Activated CD4-positive, alpha-beta T cell treated with anti-CD3 and anti-CD28 coated beads, Interleukin-2, amount 50 U/mL, for 16 hours (primary cell): ENCODE data around the gene PRELID3B.

Experiments used
- DNase-seq: peaks from one replicate; pipeline ENCODE4 v3.0.0-alpha.2; 2020

PRELID3B gene

GRCh38 chr20:59042151-59042795, at the start of gene PRELID3B:
Gene PRELID3B (minus strand): TSS chr20:59042786. CDS start chr20:59042730, 56 bp downstream.
- no peak for DNase-seq

DNA sequence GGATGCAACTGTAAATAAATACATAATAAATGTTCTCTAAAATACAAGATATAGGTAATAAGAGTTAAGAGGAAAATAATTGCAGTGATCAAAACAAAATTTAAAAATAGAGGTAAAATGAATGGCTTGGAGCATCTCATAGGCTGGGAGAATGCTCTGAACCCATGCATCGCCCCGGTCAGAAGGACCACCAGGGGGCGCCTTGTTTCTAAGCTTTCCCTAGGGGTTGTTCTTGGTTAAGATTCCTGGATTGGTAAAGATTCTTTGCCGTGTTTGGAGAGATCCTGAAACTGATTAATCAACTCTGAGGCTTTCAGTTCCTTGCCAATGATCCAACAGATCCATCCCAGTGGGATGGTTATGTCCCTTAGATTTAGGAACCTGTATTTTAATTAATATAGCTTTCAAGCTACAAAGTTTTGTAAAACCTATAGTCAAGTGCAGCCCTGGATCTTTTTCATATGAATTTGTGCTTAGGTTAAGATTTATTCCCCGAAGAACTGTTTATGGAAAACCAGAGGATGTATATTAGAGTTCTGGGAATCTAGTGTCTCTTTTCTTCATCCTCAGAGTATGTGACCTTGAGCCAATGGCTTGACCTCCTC, 45.3 kb upstream of the PRELID3B start:
- DNase-seq: peak; percentile 78

DNA sequence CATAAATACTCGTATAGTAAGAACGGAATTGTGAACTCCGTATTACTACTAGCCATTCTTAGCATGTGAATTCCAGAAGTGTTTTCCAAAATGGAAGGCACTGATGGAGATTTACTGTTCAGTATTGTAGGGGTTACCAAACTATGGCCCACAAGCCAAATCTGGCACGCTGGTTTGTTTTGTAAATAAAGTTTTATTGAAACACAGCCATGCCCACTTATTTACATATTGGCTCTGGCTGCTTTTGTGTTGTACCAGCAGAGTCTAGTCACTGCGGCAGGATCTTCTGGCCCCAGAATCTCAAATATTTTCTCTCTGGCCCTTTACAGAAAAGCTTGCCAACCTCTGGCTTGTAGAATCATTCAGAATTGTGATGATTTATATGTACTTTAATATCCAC, 44.3 kb upstream of the PRELID3B start:
- no peak for DNase-seq

DNA sequence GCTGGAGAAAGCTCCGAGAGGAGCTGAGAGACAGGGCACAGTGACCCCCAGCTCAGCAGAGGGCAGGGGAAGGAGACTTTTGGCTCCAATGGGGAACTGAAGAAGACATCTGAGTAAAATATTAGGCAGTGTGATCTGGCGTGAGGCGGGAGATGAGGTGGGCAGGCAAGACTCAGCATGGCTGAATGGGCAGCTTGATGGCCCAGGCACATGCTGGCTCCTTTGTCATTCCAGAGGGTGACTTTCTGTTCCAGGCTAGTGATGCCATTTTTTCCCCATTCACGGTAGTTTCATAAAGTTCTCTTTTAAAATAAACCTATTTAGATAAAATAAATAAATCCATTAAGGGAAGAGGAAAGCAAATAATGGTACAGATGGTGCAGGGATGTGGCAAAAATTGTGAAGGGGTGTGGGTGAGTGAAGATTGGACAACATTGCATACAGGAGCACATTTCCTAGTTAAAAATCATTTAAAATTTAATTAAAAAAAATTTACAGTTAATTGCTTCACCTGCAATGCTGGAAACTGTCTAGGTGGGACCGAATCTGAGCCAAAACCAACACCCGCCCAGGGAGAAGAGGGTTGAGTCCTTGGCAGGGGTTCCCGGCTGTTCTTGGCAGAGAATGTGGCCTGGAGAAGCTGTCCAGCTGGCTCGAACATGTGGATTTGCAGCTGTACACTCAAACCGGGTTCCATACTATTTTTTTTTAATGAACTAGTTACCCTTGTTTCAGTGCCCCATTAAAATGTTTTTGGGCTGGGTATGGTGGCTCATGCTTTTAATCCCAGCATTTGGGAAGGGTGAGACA, 41.7 kb upstream of the PRELID3B start:
- DNase-seq: no peak

GRCh38 chr20:59082981-59083380, 40.4 kb upstream of the PRELID3B start:
- no peak for DNase-seq

GRCh38 chr20:59082077-59082740, 39.6 kb upstream of the PRELID3B start:
- no peak for DNase-seq

GRCh38 chr20:59081036-59081435, 38.5 kb upstream of the PRELID3B start:
- no peak for DNase-seq

GRCh38 chr20:59078231-59078630, 35.6 kb upstream of the PRELID3B start:
- peak; percentile 15 for DNase-seq

GRCh38 chr20:59077705-59078104, 35.1 kb upstream of the PRELID3B start:
- no peak for DNase-seq

- peak; percentile 40 for DNase-seq
Measured at GRCh38 chr20:59075934-59076508, 33.4 kb upstream of the PRELID3B start.

DNA sequence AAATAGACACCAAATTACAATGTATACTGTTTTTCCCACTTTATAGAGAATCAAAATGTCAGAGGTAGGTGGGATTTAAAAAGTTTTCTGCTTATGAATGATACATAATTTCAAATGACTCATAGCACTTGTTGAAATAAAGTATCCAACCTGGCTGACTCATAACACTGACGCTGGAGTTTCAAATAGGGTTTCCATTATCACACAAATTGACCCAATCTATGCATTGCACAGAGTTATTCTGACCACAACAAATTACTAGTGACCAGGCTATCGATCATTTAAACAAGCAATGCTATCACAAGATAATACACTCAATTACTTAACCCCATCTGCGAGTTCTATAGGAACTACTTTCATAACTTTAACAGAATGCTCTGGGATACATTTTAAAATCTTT, 31.9 kb upstream of the PRELID3B start:
- peak; percentile 70 for DNase-seq

DNA sequence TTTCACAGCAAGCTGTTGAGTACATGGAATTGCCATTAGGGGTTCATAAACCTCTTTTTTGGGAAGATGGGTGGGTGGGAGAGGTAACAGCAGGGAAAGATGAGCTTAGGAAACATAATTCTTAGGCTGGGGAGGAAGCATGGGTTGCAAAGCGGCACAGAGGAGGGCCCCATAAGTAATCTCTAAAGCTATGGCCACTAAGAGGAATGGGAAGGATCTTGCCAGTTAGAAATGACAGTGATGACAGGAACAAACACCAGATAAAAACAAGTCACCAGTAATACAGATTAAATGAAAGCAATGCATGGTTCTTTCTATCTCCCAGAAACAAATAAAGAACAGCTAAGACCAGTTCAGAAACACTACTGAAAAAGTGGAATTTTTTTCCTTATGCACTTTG, 31.0 kb upstream of the PRELID3B start:
- no peak for DNase-seq

GRCh38 chr20:59071216-59071615, 28.6 kb upstream of the PRELID3B start:
- peak; percentile 24 for DNase-seq

DNA sequence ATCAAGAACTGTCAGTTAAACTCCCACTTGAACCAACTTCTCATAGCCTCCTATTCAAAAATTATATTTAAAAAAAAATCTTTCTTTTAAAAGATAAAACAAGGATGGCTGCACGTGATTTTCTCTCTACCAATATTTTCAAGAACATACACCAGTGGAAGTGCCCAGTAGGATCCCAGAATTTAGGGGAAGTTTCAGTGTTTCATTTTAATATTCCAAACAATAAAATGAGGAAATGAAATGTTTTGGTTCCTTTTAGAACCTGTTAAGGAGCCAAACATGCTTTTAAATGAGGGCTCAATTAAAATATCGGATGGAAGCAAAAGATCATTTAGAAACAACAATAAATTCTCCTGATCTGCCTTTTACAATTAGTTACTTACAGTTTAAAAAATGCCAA, 26.4 kb upstream of the PRELID3B start:
- no peak for DNase-seq

GRCh38 chr20:59068534-59068933, 25.9 kb upstream of the PRELID3B start:
- no peak for DNase-seq

GRCh38 chr20:59064214-59064722, 21.7 kb upstream of the PRELID3B start:
- DNase-seq: no peak

GRCh38 chr20:59063358-59064213, 21.0 kb upstream of the PRELID3B start:
- DNase-seq: no peak

DNA sequence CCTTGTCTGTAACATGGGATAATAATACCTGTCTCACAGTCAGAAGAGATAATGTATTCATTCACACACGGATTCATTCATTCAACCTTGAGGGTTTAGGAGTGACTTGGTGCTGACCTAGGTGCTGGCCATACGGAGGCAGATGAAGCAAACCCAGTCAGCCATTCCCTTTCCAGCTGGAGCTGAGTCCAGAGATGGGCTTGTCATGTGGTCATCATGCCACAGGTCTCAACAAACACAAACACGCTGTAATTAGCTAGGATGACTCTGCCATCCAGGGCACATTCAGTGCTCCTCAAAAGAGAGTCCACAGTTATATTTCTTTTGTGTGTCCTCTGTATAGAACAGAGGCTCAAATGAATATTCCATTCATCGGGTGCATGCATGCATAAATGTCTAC, 19.5 kb upstream of the PRELID3B start:
- no peak for DNase-seq

DNA sequence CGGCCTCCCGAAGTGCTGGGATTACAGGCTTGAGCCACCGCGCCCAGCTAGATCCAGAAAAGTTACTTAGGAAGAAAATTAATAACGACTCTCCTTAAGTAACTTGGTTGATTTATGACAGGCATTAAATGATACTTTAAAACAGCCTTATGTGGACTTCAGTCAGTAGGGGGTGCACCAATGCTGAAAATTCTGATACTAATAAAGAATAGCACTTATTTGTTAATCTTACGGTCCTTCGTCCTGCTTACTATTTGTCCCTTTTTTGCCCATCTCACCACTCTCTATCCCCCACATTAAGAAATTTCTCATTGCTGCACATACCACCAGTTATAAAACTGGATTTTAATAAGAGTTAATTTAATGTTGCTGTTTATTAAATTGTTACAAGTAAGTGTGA, 12.7 kb upstream of the PRELID3B start:
- no peak for DNase-seq

GRCh38 chr20:59051666-59052185, 9.1 kb upstream of the PRELID3B start:
- DNase-seq: no peak

DNA sequence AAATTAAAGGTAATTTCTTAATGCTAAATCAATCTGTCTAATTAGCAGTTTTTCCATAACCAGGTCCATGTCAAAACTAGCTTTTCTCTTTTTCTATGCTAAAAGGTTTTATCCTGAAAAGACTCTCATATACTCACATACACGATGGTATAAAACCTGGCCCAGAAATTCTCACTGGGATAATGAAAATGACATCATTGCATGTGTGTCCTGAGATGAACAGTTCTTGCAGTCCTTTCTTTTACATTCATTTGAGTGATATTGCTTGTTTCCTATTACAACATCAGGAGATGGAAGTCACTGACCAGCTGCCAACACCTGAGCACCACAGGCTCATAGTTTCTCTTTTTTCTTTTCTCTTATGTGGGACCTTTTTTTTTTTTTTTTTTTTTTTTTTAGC, 7.9 kb upstream of the PRELID3B start:
- no peak for DNase-seq

GRCh38 chr20:59048681-59049030, 6.1 kb upstream of the PRELID3B start:
- DNase-seq: no peak
